GM10266 (cell line): Measurements from ENCODE around the gene NDUFS7.

ENCODE experiments used
- DNase-seq: peaks from one replicate; pipeline ENCODE4 v3.0.0; 2012; ENCODE audit errors: extremely low spot score
- CTCF ChIP-seq: IDR thresholded peaks from 2 replicates; pipeline ENCODE4 v1.5.1; 2012; ENCODE audit warnings: mild to moderate bottlenecking, low read depth; ENCODE audit not compliant: control insufficient read depth, insufficient read depth; ENCODE audit errors: missing control alignments

NDUFS7 gene

GRCh38 chr19:1383312-1384084 lies at the start of gene NDUFS7:
NDUFS7 (plus strand) TSS chr19:1383907; CDS start chr19:1383927, 20 bp downstream.
- no peak for TF ChIP-seq CTCF
- DNase-seq: peak; percentile 90

GRCh38 chr19:1336079-1336684 lies 47.5 kb upstream of the NDUFS7 start:
- peak; percentile 73 for DNase-seq
- no peak for TF ChIP-seq CTCF

GRCh38 chr19:1340681-1341469 lies 42.8 kb upstream of the NDUFS7 start:
- no peak for TF ChIP-seq CTCF
- no peak for DNase-seq

GRCh38 chr19:1343041-1343440 lies 40.7 kb upstream of the NDUFS7 start:
- no peak for TF ChIP-seq CTCF
- no peak for DNase-seq

- TF ChIP-seq CTCF: no peak
These were observed 34.5 kb upstream of the NDUFS7 start for GRCh38 chr19:1349211-1349610.

GRCh38 chr19:1350867-1351266 lies 32.8 kb upstream of the NDUFS7 start:
- TF ChIP-seq CTCF: no peak
- no peak for DNase-seq

More at GRCh38 chr19:1349211-1349610, 34.5 kb upstream of the NDUFS7 start:
- DNase-seq: no peak
